NAMALWA (cell line): ENCODE results near the gene TSHR.
"Not testable (repeated sequence)": the region's sequence is repeated elsewhere in the genome, so short reads cannot be mapped to it uniquely, and the experiment has no call there.

Experiments used
- DNase-seq: peaks from one replicate; pipeline ENCODE4 v3.0.0-alpha.2; 2015; ENCODE audit warnings: low spot score

The TSHR gene

DNA sequence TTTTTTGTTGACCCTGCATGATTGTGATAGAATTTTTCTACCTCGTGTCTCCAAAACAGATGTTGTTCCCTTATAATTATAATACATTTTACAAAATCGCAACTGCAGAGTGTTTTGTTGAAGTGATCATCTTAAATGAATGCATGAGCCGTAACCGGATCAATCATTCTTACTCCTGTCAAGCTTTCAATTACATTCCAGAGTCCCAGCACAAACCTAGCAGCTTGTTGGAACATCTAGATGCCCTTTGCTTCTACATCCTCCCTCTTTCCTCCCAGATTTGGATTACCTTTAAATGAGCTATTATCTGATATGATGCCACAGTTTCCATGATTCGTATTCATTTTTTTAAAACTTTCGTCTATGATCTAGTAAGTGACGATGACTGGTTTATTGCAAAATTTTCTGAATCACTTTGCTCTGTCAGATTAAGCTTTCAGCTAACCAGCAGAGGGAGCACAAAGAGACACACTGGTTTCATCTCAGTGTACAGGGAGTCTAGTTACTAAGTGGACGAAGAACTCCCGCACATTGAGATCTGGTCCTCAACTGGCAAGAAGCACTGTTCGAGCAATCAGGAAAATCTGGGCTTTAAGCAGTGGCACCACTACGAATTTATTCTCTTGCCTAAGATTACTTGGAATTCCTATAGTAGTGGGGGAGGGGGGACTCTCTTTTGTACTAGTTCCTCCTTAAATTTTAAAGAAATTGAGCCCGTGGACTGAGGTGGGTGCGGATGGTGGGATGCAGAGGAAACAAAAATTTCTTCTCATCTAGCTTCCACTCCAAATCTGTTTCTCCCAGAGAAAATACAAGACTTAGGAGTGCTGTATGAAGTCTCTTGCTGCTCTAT, 40.9 kb downstream of the TSHR start:
- peak; percentile 87 for DNase-seq

- no peak for DNase-seq
Observed at GRCh38 chr14:81001447-81001846, 46.0 kb downstream of the TSHR start.

DNA sequence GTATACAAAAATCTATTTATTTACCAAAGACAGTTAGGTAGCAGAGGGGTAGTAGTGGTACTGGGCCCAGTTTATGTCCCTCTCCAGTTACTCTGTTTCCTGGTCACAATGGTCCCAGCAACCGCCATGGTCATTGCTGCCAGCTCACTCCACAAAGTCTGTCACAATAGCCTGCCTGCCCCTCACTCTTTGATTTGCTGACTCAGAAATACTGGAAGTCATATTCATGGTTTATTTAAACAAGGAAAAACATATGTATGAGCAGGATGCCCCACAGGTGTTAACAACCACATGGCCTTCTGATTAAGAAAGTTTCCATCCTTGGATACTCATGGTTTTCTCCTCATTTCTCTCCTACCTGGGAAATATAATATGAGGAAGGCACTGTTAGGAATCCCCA, 49.2 kb downstream of the TSHR start:
- DNase-seq, result no peak

DNA sequence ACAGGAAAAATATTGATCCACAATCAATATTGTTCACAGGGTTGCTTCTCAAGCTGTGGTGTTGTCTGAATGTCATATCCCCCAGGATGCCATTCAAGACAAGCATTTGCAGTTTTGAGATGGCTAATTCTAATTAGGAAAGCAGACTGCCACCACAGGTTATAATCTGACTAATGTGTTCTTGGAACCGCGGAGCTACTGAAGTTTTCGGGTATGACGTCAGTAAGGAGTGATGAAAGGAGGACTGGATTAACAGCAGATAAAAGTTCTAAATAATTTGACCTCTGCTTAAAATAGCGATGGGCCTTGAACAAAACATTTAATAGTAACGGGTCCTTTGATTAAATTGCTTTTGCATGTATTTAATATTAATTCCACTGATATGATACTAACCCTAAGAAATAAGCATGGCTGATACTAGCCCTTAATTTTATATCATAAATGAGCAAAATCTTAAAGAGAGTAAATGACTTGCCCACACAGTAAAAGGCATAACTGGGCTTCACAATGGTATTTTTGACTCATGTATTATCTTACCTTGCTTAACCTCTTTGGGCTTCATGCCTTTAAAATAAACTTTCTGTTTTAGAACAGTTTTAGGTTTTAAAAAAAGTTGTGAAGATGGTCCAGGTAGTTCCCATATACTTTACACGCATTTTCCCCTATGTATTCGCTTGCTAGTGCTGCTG, 50.3 kb downstream of the TSHR start:
- DNase-seq, result no peak

DNA sequence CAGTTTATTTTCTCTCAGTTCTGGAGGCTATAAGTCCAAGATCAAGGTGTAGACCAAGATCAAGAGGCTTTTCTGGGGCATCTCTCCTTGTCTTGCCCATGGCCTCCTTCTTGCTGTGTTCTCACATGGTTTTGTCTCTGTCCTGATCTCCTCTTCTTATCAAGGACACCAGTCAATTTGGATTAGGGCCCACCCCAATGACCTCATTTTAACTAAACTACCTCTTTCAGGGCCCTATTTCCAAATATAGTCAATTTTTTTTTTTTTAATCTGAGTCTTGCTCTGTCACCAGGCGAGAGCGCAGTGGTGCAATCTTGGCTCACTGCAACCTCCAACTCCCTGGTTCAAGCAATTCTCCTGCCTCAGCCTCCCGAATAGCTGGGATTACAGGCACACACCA, 50.8 kb downstream of the TSHR start:
- DNase-seq, result no peak

GRCh38 chr14:81007131-81007530, 51.7 kb downstream of the TSHR start:
- DNase-seq, result no peak

DNA sequence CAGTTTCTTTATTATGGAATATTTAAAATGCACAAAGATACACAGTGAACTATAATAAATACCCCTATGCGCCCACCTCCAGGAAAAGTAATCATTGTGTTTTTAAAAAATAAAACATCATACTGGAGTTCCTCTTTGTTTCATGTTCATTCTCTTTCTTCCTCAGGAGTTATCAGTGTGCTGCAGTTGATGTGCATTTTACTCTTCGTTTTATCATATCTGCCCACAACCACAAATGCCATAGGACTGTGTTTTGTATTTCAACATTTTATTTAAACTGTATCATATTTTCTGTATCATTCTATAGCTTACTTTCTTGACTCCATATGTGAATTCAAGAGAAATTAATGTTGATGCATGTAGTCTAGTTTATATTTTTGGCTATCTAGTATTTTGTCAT, 53.9 kb downstream of the TSHR start:
- DNase-seq, result no peak

DNA sequence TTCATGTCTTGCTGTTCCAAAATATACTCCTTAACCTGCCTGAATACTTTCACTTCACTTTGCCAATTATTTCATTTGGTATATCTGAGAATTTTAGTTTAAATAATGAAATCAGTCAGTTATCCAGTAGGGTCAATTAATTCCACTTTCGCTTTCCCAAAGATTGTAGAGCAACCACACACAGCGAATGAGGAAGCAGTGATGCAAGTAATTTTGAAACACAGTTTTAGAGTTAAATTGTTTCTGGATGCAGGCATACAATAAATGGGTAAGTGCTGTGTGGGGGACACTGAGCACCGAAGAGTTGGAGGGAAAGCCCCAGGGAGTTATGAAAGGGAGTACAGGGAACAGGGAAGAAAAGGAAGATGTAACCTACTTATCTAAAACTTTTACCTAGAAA, 62.8 kb downstream of the TSHR start:
- DNase-seq, result no peak

GRCh38 chr14:81018684-81019083, 63.3 kb downstream of the TSHR start:
- no peak for DNase-seq

DNA sequence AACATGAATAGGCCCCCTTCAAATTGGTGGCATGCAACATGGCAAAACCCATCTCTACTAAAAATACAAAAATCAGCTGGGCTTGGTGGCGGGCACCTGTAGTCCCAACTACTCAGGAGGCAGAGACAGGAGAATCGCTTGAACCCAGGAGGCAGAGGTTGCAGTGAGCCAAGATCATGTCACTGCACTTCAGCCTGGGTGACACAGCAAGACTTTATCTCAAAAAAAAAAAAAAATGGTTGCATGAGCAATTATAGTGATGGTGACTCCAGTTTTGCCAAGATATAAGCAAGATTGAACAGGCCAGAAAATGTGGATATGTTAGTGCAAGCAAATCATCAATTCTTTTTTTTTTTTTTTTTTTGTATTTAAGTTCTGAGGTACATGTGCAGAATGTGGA, 63.7 kb downstream of the TSHR start:
- DNase-seq, result not testable (repeated sequence)

DNA sequence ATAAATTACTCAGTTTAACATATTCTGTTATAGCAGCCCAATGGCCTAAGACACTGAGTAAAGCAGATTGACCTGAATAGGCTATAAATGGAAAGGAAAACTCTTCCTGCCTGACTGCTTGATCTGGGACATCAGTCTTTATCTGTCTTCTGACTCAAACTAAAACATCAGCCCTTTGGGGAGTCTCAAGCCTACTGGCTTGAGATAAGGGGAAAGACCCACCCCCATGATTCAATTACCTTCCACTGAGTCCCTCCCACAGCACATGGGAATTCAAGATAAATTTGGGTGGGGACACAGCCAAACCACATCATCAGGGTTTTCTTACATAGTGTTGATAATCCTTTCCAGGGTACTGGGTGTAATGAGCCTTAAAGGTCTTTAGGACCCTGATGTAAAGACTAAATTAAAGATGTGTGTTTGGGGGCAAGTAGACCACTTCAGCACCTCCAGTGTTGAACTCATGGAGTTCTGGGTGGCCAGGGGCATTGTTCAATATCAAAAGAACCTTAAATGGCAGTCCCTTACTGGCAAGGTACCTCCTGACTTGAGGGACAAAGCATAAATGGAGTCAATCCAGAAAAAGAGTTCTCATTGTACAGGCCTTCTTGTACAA, 67.8 kb downstream of the TSHR start:
- DNase-seq, result no peak

DNA sequence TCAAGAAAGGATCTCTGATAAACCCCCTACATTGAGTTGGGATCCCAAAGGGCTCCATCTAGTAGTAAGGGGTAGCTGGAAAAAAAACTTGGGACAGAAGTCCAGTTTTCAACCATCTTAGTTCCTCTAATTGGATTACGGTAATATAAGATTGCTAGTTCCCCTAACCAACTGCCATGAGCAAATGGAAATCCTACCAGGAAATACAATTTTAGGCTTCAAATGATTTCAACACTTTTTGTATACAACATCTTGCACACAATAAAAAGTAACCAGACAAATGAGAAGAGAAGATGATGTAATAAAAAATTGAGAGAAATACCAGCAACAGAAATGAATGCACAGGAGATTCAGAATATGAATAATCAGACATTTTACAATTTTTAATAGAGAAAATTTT, 73.0 kb downstream of the TSHR start:
- no peak for DNase-seq

DNA sequence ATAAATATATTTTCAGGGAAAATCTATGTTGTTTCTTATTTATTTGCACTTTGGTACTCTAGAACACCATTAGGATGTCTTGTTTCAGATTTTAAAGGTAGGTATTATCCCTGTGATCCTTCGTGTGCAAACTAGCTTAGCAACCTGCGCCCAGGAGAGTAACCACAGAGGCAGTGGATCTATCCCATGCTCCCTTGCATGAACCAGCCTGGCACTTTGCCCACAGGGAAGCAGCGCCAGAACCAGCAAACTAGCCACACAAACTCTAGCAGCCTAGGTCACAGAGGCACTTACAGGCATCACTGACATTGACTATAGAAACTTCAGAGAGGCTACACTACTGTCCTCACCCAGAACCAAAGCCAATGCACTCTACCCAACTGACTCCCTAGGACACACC, 76.1 kb downstream of the TSHR start:
- no peak for DNase-seq

GRCh38 chr14:81033698-81034240, 78.3 kb downstream of the TSHR start:
- DNase-seq, result no peak

- DNase-seq, result no peak
Observed at GRCh38 chr14:81042438-81042837, 87.0 kb downstream of the TSHR start.

DNA sequence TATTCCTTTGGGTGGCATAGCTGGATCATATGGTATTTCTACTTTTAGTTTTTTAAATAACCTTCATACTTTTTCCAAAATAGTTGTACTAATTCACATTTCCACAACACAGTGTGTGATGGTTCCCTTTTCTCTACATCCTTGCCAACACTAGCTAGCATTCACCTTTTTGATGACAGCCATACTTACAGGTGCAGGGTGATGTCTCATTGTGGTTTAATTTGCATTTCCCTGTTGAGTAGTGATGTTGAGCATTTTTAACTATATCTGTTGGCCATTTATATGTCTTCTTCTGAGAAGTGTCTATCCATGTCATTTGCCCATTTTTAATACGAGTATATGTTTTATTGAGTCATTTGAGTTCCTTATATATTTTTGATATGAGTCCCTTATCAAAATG, 96.1 kb downstream of the TSHR start:
- DNase-seq, result peak; percentile 6

GRCh38 chr14:81054057-81054456, 98.6 kb downstream of the TSHR start:
- DNase-seq, result not testable (repeated sequence)

DNA sequence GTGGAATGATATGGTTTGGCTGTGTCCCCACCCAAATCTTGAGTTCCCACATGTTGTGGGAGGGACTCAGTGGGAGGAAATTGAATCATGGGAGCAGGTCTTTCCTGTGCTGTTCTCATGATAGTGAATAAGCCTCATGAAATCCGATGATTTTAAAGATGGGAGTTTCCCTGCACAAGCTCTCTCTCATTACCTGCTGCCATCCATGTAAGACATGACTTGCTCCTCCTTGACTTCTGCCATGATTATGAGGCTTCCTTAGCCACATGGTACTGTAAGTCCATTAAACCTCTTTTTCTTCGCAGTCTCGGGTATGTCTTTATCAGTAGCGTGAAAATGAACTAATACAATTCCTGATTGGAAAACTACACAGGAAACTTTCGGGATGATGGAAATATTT, 100.5 kb downstream of the TSHR start:
- DNase-seq, result no peak

DNA sequence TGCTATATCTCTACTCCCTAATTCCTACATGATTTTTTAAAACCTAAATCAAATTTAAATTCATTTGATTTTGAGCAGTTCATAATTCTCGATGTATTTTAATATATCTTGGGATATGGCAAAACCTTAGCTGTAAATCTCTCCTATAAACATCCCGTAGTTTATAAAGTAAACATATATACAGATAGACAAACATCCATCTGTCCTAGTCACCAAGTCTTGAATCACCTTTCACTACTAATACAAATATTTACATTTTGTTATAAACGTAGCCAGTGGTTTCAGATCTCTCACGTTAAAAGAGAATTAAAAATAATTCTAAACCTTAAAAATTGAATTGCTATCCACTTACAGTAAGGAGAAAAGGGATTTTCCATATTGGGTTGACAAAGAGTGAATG, 107.0 kb downstream of the TSHR start:
- DNase-seq, result no peak

DNA sequence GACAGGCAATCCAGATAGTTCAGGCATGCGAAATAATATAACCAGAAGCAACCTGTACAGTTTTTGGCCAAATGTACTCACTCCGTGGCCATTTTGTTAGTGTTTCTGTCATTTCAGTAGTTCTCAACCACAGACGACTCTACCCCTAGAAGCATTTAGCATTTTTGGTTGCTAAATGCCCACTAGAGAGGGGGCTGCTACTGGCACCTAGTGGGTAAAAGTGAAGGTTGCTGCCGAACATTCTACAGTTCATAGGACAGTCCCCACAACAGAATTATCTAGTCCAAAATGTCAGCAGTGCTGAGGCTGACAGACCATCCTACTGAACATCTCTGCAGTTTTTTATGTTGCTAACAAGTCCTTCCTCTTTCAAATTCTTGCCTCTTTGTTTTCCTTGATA, 107.4 kb downstream of the TSHR start:
- DNase-seq, result peak; percentile 81

DNA sequence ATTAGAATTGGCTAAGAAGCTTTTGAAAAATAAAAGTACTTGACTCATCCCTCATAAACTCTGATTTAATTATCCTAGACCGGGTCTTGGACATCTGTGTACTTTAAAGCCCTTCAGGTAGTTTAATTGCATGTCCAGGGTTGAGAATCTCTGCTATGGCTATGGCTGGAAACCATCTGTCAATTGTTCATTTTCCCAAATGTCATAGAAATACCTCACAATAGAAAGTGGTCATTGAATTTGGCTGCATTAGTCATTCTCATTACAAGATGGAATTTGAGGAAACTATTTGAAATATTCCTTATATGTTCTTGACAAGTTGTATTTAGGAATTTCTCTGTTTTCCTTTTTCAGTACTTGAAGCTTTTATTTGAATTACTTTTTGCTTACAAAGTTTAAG, 111.3 kb downstream of the TSHR start:
- DNase-seq, result no peak

GRCh38 chr14:81067156-81067555, 111.7 kb downstream of the TSHR start:
- DNase-seq, result no peak
